ENCODE measurements around the gene COL16A1. TPM values are rescaled to one million over a fixed set of nuclear protein-coding genes. Genes with fewer than 3 reads are reported as not detected.

COL16A1 gene
- total RNA-seq, 1 experiment from 2014 or later, result 6.2 TPM

DNA sequence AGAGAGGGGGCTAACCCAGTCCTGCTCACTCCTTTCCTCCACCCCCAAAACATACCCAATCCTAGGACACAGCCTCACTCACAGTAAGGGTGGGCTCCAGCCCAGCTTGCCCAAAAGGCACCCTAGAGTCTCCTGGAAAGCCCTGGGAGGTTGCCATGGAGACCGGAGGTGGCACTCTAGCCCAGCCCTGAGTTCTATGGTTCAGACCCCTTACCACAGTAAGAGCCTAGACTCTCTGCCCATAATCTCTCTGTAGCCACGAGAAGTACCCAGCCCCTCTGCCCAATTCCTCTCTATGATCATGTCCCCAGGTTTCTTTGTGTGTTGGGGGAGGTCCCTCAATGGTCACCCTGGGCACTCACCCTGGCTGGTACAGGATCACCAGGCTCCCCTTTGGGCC lies 14.4 kb downstream of the COL16A1 start:
- no peak overlapping the region for H3K4me3 Mint-ChIP-seq

More for the DNA sequence above, 14.4 kb downstream of the COL16A1 start:
- Histone ChIP-seq H4K91ac (ENCODE audit: insufficient read length, low read depth, low read length) (no peak overlapping the region), H2BK20ac (ENCODE audit: low read depth, low read length, poor library complexity, severe bottlenecking) (no peak overlapping the region), H3K4me2 (ENCODE audit: insufficient read depth, insufficient read length, low read length) (no peak overlapping the region), H4K5ac (ENCODE audit: insufficient read length, low read depth, low read length) (no peak overlapping the region), H3K23ac (ENCODE audit: insufficient read length, low read depth, low read length) (no peak overlapping the region), H2BK5ac (ENCODE audit: insufficient read length, low read length) (no peak overlapping the region), H3K23me2 (ENCODE audit: insufficient read length, low read depth, low read length, poor library complexity, severe bottlenecking) (no peaks in the 10 kb centered on the region), H3K18ac (ENCODE audit: insufficient read length, low read depth, low read length) (no peak overlapping the region), H2BK15ac (ENCODE audit: low read depth, low read length) (no peak overlapping the region), H2AK5ac (ENCODE audit: insufficient read length, low read length) (no peak overlapping the region), H3K9me3 (ENCODE audit: control insufficient read depth, low read depth, low read length) (no peaks in the 10 kb centered on the region), H2BK120ac (ENCODE audit: low read depth, low read length, poor library complexity, severe bottlenecking) (no peak overlapping the region), H3K9ac (ENCODE audit: extremely low read depth, insufficient read length, low read length) (no peak overlapping the region), H3K27ac (ENCODE audit: insufficient read length, low read depth, low read length) (no peak overlapping the region), H3K4ac (ENCODE audit: low read depth, low read length) (no peak overlapping the region), H3K4me1 (ENCODE audit: insufficient read depth, low read length) (no peaks in the 10 kb centered on the region), H3K14ac (ENCODE audit: insufficient read depth, low read length) (no peak overlapping the region), H4K20me1 (ENCODE audit: control insufficient read depth, insufficient read depth, insufficient read length) (peaks cover 2% of the 10 kb centered on the region), H2AFZ (ENCODE audit: low read length) (no peak overlapping the region), H4K8ac (replicated peaks; ENCODE audit: insufficient read length, low read depth, low read length) (no peak overlapping the region), H3K79me2 (ENCODE audit: insufficient read depth, low read length) (no peaks in the 10 kb centered on the region), H3K56ac (ENCODE audit: insufficient read length, low read depth, low read length) (no peak overlapping the region), H2BK12ac (ENCODE audit: insufficient read length, low read depth, low read length) (no peak overlapping the region), H3T11ph (ENCODE audit: low read length) (no peak overlapping the region), H3K79me1 (ENCODE audit: insufficient read depth, low read depth, low read length, poor library complexity, severe bottlenecking) (no peaks in the 10 kb centered on the region), H3K27me3 (ENCODE audit: insufficient read depth, low read length) (no peaks in the 10 kb centered on the region)
- Mint-ChIP-seq H3K27ac (peak overlapping the region in 1 of 3 experiments; percentile 53; a peak in 3 of 7 replicates), H3K9me3 (no peaks in the 10 kb centered on the region), H3K4me1 (peaks cover 12 to 16% of the 10 kb centered on the region in 2 experiments), H3K36me3 (ENCODE audit: insufficient read depth in 1 of 3, low read depth in 3 of 3) (no peaks in the 10 kb centered on the region), H3K27me3 (ENCODE audit: low read depth) (no peaks in the 10 kb centered on the region)
- DNase-seq, result no peak
- WGBS (ENCODE audit: extremely low coverage, insufficient read length, low lambda C conversion rate), result no CpG with 5 or more reads among the region's 2 CpGs
- TF ChIP-seq, protein P1, sequence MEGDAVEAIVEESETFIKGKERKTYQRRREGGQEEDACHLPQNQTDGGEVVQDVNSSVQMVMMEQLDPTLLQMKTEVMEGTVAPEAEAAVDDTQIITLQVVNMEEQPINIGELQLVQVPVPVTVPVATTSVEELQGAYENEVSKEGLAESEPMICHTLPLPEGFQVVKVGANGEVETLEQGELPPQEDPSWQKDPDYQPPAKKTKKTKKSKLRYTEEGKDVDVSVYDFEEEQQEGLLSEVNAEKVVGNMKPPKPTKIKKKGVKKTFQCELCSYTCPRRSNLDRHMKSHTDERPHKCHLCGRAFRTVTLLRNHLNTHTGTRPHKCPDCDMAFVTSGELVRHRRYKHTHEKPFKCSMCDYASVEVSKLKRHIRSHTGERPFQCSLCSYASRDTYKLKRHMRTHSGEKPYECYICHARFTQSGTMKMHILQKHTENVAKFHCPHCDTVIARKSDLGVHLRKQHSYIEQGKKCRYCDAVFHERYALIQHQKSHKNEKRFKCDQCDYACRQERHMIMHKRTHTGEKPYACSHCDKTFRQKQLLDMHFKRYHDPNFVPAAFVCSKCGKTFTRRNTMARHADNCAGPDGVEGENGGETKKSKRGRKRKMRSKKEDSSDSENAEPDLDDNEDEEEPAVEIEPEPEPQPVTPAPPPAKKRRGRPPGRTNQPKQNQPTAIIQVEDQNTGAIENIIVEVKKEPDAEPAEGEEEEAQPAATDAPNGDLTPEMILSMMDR (conservative IDR thresholded peaks at IDR 0.05), result no peak

Measured in H9 (cell line).